ENCODE data around the gene KCTD1. TPM values are rescaled to one million over a fixed set of nuclear protein-coding genes. Genes with fewer than 3 reads are reported as not detected.

Gene KCTD1
- total RNA-seq, 3 donors from 2014 or later (not counting 1 experiment from before 2014, with no cell fraction given) = 3.8 to 5.8 (median 5.7) TPM

DNA sequence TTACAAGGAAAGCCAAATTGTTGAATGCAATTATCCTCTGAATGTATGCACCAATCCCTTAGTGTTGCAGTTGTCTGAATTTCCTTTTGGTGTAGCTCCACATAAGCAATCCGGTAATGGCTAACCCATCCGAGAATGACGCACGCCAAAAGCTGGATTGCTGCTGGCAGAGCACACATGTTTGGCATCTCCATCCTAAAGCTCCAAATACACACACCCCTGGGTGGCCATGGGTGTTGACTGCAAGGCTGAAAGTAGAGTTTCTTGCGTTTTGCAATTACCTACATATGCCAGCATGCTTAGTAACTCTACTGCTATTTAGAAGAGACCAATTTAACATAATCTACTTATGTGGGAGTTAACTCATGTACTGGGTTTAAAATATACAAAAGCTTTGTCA is 53.1 kb downstream of the KCTD1 start:
- WGBS (ENCODE audit: insufficient coverage) = 100% methylated on average over 4 of the region's 5 CpGs
- no peaks in the 10 kb centered on the region for H3K9me3 Mint-ChIP-seq
- H3K4me1 Mint-ChIP-seq = peaks cover 0 to 4% of the 10 kb centered on the region in 2 donors
- Histone ChIP-seq H3K27ac (ENCODE audit: low read length) (no peak overlapping the region), H3K36me3 (ENCODE audit: control insufficient read depth, insufficient read depth, low read length) (no peaks in the 10 kb centered on the region), H3K4me3 (ENCODE audit: low read length) (no peak overlapping the region), H3K27me3 (ENCODE audit: control insufficient read depth, insufficient read depth, low read length) (no peaks in the 10 kb centered on the region), H3K4me1 (ENCODE audit: control insufficient read depth, insufficient read depth, low read length) (no peaks in the 10 kb centered on the region), H3K9me3 (ENCODE audit: control insufficient read depth, insufficient read depth, low read length) (no peaks in the 10 kb centered on the region)
- ATAC-seq = no peak
- TF ChIP-seq, protein P1, sequence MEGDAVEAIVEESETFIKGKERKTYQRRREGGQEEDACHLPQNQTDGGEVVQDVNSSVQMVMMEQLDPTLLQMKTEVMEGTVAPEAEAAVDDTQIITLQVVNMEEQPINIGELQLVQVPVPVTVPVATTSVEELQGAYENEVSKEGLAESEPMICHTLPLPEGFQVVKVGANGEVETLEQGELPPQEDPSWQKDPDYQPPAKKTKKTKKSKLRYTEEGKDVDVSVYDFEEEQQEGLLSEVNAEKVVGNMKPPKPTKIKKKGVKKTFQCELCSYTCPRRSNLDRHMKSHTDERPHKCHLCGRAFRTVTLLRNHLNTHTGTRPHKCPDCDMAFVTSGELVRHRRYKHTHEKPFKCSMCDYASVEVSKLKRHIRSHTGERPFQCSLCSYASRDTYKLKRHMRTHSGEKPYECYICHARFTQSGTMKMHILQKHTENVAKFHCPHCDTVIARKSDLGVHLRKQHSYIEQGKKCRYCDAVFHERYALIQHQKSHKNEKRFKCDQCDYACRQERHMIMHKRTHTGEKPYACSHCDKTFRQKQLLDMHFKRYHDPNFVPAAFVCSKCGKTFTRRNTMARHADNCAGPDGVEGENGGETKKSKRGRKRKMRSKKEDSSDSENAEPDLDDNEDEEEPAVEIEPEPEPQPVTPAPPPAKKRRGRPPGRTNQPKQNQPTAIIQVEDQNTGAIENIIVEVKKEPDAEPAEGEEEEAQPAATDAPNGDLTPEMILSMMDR (IDR thresholded peaks at IDR 0.05) = no peak
- H3K4me3 Mint-ChIP-seq = no peak overlapping the region
- H3K36me3 Mint-ChIP-seq = no peaks in the 10 kb centered on the region
- H3K27me3 Mint-ChIP-seq (ENCODE audit: low read depth in 2 of 2) = no peaks in the 10 kb centered on the region
- no peak overlapping the region for H3K27ac Mint-ChIP-seq
- intact Hi-C loops (cut with micrococcal nuclease) = no loop called here
- DNase-seq = no peak

- WGBS (ENCODE audit: insufficient coverage) = 78% methylated on average over 3 of the region's 3 CpGs
- H3K36me3 ChIP-seq (ENCODE audit: control insufficient read depth, insufficient read depth, low read length) = no peaks in the 10 kb centered on the region
- H3K4me1 Mint-ChIP-seq = peaks cover 0 to 5% of the 10 kb centered on the region in 2 donors
- H3K9me3 ChIP-seq (ENCODE audit: control insufficient read depth, insufficient read depth, low read length) = no peaks in the 10 kb centered on the region
- intact Hi-C loops (cut with micrococcal nuclease) = no loop called here
- no peak for ATAC-seq
- no peak overlapping the region for H3K4me3 ChIP-seq (ENCODE audit: low read length)
- H3K27me3 Mint-ChIP-seq (ENCODE audit: low read depth in 2 of 2) = no peaks in the 10 kb centered on the region
- no peak overlapping the region for H3K27ac ChIP-seq (ENCODE audit: low read length)
- H3K4me3 Mint-ChIP-seq = no peak overlapping the region
- no peaks in the 10 kb centered on the region for H3K9me3 Mint-ChIP-seq
- no peaks in the 10 kb centered on the region for H3K36me3 Mint-ChIP-seq
- TF ChIP-seq, protein P1 (IDR thresholded peaks at IDR 0.05) = no peak
- no peaks in the 10 kb centered on the region for H3K27me3 ChIP-seq (ENCODE audit: control insufficient read depth, insufficient read depth, low read length)
- no peak for DNase-seq
- no peaks in the 10 kb centered on the region for H3K4me1 ChIP-seq (ENCODE audit: control insufficient read depth, insufficient read depth, low read length)
- no peak overlapping the region for H3K27ac Mint-ChIP-seq
These were observed 55.3 kb downstream of the KCTD1 start for GRCh38 chr18:26493021-26493420.

- Mint-ChIP-seq H3K27ac (no peak overlapping the region), H3K4me1 (peaks cover 0 to 11% of the 10 kb centered on the region in 2 donors), H3K27me3 (ENCODE audit: low read depth in 2 of 2) (no peaks in the 10 kb centered on the region), H3K9me3 (no peaks in the 10 kb centered on the region), H3K4me3 (no peak overlapping the region), H3K36me3 (no peaks in the 10 kb centered on the region)
- no peak for DNase-seq
- no peak overlapping the region for H3K4me3 ChIP-seq (ENCODE audit: low read length)
- H3K36me3 ChIP-seq (ENCODE audit: control insufficient read depth, insufficient read depth, low read length) = no peaks in the 10 kb centered on the region
- no peaks in the 10 kb centered on the region for H3K27me3 ChIP-seq (ENCODE audit: control insufficient read depth, insufficient read depth, low read length)
- WGBS (ENCODE audit: insufficient coverage) = 94% methylated on average over 6 of the region's 6 CpGs
- H3K27ac ChIP-seq (ENCODE audit: low read length) = no peak overlapping the region
- ATAC-seq = no peak
- H3K9me3 ChIP-seq (ENCODE audit: control insufficient read depth, insufficient read depth, low read length) = no peaks in the 10 kb centered on the region
- TF ChIP-seq, protein P1 (IDR thresholded peaks at IDR 0.05) = no peak
- H3K4me1 ChIP-seq (ENCODE audit: control insufficient read depth, insufficient read depth, low read length) = no peaks in the 10 kb centered on the region
- intact Hi-C loops (cut with micrococcal nuclease) = no loop called here
These were observed 57.0 kb downstream of the KCTD1 start for GRCh38 chr18:26491194-26491816.

- no peak overlapping the region for H3K4me3 ChIP-seq (ENCODE audit: low read length)
- no peaks in the 10 kb centered on the region for H3K27me3 Mint-ChIP-seq (ENCODE audit: low read depth in 2 of 2)
- H3K27me3 ChIP-seq (ENCODE audit: control insufficient read depth, insufficient read depth, low read length) = no peaks in the 10 kb centered on the region
- intact Hi-C loops (cut with micrococcal nuclease) = no loop called here
- H3K4me3 Mint-ChIP-seq = no peak overlapping the region
- H3K36me3 ChIP-seq (ENCODE audit: control insufficient read depth, insufficient read depth, low read length) = no peaks in the 10 kb centered on the region
- TF ChIP-seq, protein P1 (IDR thresholded peaks at IDR 0.05) = no peak
- 91% methylated on average over 5 of the region's 7 CpGs for WGBS (ENCODE audit: insufficient coverage)
- no peak overlapping the region for H3K27ac ChIP-seq (ENCODE audit: low read length)
- no peak overlapping the region for H3K27ac Mint-ChIP-seq
- no peaks in the 10 kb centered on the region for H3K36me3 Mint-ChIP-seq
- H3K4me1 ChIP-seq (ENCODE audit: control insufficient read depth, insufficient read depth, low read length) = no peaks in the 10 kb centered on the region
- ATAC-seq (no peak), DNase-seq (no peak)
- H3K9me3 Mint-ChIP-seq = no peaks in the 10 kb centered on the region
- peaks cover 0 to 11% of the 10 kb centered on the region in 2 donors for H3K4me1 Mint-ChIP-seq
- no peaks in the 10 kb centered on the region for H3K9me3 ChIP-seq (ENCODE audit: control insufficient read depth, insufficient read depth, low read length)
These were observed 58.5 kb downstream of the KCTD1 start for GRCh38 chr18:26489881-26490280.
